ENCODE data around the gene OPN5.

OPN5 gene

GRCh38 chr6:47762502-47762901 lies 19.3 kb upstream of the OPN5 start:
- H3K27me3 ChIP-seq (ENCODE audit: insufficient read depth, low read length): no peaks in the 10 kb centered on the region
- H3K27ac ChIP-seq (ENCODE audit: low read length): no peak overlapping the region
- no peak overlapping the region for H3K4me3 ChIP-seq (ENCODE audit: low read length)
- H3K4me1 ChIP-seq (ENCODE audit: insufficient read depth, low read length): no peaks in the 10 kb centered on the region
- H3K9me3 ChIP-seq (ENCODE audit: insufficient read depth, low read depth, low read length): no peaks in the 10 kb centered on the region
- no peak overlapping the region for H3K9ac ChIP-seq (ENCODE audit: low read depth, low read length)
- H3K36me3 ChIP-seq (ENCODE audit: insufficient read depth, low read depth, low read length): no peaks in the 10 kb centered on the region

- H3K4me3 ChIP-seq (ENCODE audit: low read length): no peak overlapping the region
- no peaks in the 10 kb centered on the region for H3K9me3 ChIP-seq (ENCODE audit: insufficient read depth, low read depth, low read length)
- H3K27ac ChIP-seq (ENCODE audit: low read length): no peak overlapping the region
- no peaks in the 10 kb centered on the region for H3K4me1 ChIP-seq (ENCODE audit: insufficient read depth, low read length)
- no peaks in the 10 kb centered on the region for H3K27me3 ChIP-seq (ENCODE audit: insufficient read depth, low read length)
- H3K9ac ChIP-seq (ENCODE audit: low read depth, low read length): no peak overlapping the region
- no peaks in the 10 kb centered on the region for H3K36me3 ChIP-seq (ENCODE audit: insufficient read depth, low read depth, low read length)
Observed at GRCh38 chr6:47766445-47766844, 15.4 kb upstream of the OPN5 start.

GRCh38 chr6:47767102-47767501 lies 14.7 kb upstream of the OPN5 start:
- Histone ChIP-seq H3K36me3 (ENCODE audit: insufficient read depth, low read depth, low read length) (no peaks in the 10 kb centered on the region), H3K27ac (ENCODE audit: low read length) (no peak overlapping the region), H3K9me3 (ENCODE audit: insufficient read depth, low read depth, low read length) (no peaks in the 10 kb centered on the region), H3K4me1 (ENCODE audit: insufficient read depth, low read length) (no peaks in the 10 kb centered on the region), H3K27me3 (ENCODE audit: insufficient read depth, low read length) (no peaks in the 10 kb centered on the region), H3K4me3 (ENCODE audit: low read length) (no peak overlapping the region), H3K9ac (ENCODE audit: low read depth, low read length) (no peak overlapping the region)

- H3K27me3 ChIP-seq (ENCODE audit: insufficient read depth, low read length): no peaks in the 10 kb centered on the region
- no peaks in the 10 kb centered on the region for H3K36me3 ChIP-seq (ENCODE audit: insufficient read depth, low read depth, low read length)
- H3K4me1 ChIP-seq (ENCODE audit: insufficient read depth, low read length): no peaks in the 10 kb centered on the region
- H3K27ac ChIP-seq (ENCODE audit: low read length): no peak overlapping the region
- H3K9ac ChIP-seq (ENCODE audit: low read depth, low read length): no peak overlapping the region
- H3K4me3 ChIP-seq (ENCODE audit: low read length): no peak overlapping the region
- H3K9me3 ChIP-seq (ENCODE audit: insufficient read depth, low read depth, low read length): no peaks in the 10 kb centered on the region
Observed at GRCh38 chr6:47769982-47770381, 11.8 kb upstream of the OPN5 start.

- Histone ChIP-seq H3K27ac (ENCODE audit: low read length) (no peak overlapping the region), H3K4me1 (ENCODE audit: insufficient read depth, low read length) (no peaks in the 10 kb centered on the region), H3K4me3 (ENCODE audit: low read length) (no peak overlapping the region), H3K36me3 (ENCODE audit: insufficient read depth, low read depth, low read length) (no peaks in the 10 kb centered on the region), H3K9me3 (ENCODE audit: insufficient read depth, low read depth, low read length) (no peaks in the 10 kb centered on the region), H3K9ac (ENCODE audit: low read depth, low read length) (no peak overlapping the region), H3K27me3 (ENCODE audit: insufficient read depth, low read length) (no peaks in the 10 kb centered on the region)
Observed at GRCh38 chr6:47772359-47772758, 9.5 kb upstream of the OPN5 start.

GRCh38 chr6:47773005-47773404 lies 8.8 kb upstream of the OPN5 start:
- Histone ChIP-seq H3K36me3 (ENCODE audit: insufficient read depth, low read depth, low read length) (no peaks in the 10 kb centered on the region), H3K9ac (ENCODE audit: low read depth, low read length) (no peak overlapping the region), H3K4me1 (ENCODE audit: insufficient read depth, low read length) (no peaks in the 10 kb centered on the region), H3K9me3 (ENCODE audit: insufficient read depth, low read depth, low read length) (no peaks in the 10 kb centered on the region), H3K27me3 (ENCODE audit: insufficient read depth, low read length) (no peaks in the 10 kb centered on the region), H3K4me3 (ENCODE audit: low read length) (no peak overlapping the region), H3K27ac (ENCODE audit: low read length) (no peak overlapping the region)

- Histone ChIP-seq H3K4me1 (ENCODE audit: insufficient read depth, low read length) (no peaks in the 10 kb centered on the region), H3K4me3 (ENCODE audit: low read length) (no peak overlapping the region), H3K27me3 (ENCODE audit: insufficient read depth, low read length) (no peaks in the 10 kb centered on the region), H3K9me3 (ENCODE audit: insufficient read depth, low read depth, low read length) (no peaks in the 10 kb centered on the region), H3K27ac (ENCODE audit: low read length) (no peak overlapping the region), H3K9ac (ENCODE audit: low read depth, low read length) (no peak overlapping the region), H3K36me3 (ENCODE audit: insufficient read depth, low read depth, low read length) (no peaks in the 10 kb centered on the region)
Observed at GRCh38 chr6:47780510-47781356, 1.1 kb upstream of the OPN5 start.

- Histone ChIP-seq H3K9me3 (ENCODE audit: insufficient read depth, low read depth, low read length) (no peaks in the 10 kb centered on the region), H3K27ac (ENCODE audit: low read length) (no peak overlapping the region), H3K36me3 (ENCODE audit: insufficient read depth, low read depth, low read length) (no peaks in the 10 kb centered on the region), H3K9ac (ENCODE audit: low read depth, low read length) (no peak overlapping the region), H3K4me3 (ENCODE audit: low read length) (no peak overlapping the region), H3K4me1 (ENCODE audit: insufficient read depth, low read length) (peaks cover 10% of the 10 kb centered on the region; the same call in 1 of the 2 replicates), H3K27me3 (ENCODE audit: insufficient read depth, low read length) (peaks cover 28% of the 10 kb centered on the region)
Observed at GRCh38 chr6:47785182-47785581, 3.4 kb downstream of the OPN5 start.

- no peak overlapping the region for H3K27ac ChIP-seq (ENCODE audit: low read length)
- H3K9ac ChIP-seq (ENCODE audit: low read depth, low read length): no peak overlapping the region
Observed at GRCh38 chr6:47787620-47788497, 6.0 kb downstream of the OPN5 start.

GRCh38 chr6:47788498-47788884 lies 6.7 kb downstream of the OPN5 start:
- peaks cover 10% of the 10 kb centered on the region; the same call in 1 of the 2 replicates for H3K4me1 ChIP-seq (ENCODE audit: insufficient read depth, low read length)
- H3K36me3 ChIP-seq (ENCODE audit: insufficient read depth, low read depth, low read length): no peaks in the 10 kb centered on the region
- no peak overlapping the region for H3K4me3 ChIP-seq (ENCODE audit: low read length)
- no peaks in the 10 kb centered on the region for H3K9me3 ChIP-seq (ENCODE audit: insufficient read depth, low read depth, low read length)
- no peak overlapping the region for H3K9ac ChIP-seq (ENCODE audit: low read depth, low read length)
- H3K27me3 ChIP-seq (ENCODE audit: insufficient read depth, low read length): peaks cover 52% of the 10 kb centered on the region
- no peak overlapping the region for H3K27ac ChIP-seq (ENCODE audit: low read length)

More at GRCh38 chr6:47787620-47788497, 6.0 kb downstream of the OPN5 start:
- Histone ChIP-seq H3K9me3 (ENCODE audit: insufficient read depth, low read depth, low read length) (no peaks in the 10 kb centered on the region), H3K4me1 (ENCODE audit: insufficient read depth, low read length) (peaks cover 10% of the 10 kb centered on the region; the same call in 1 of the 2 replicates), H3K4me3 (ENCODE audit: low read length) (no peak overlapping the region), H3K36me3 (ENCODE audit: insufficient read depth, low read depth, low read length) (no peaks in the 10 kb centered on the region), H3K27me3 (ENCODE audit: insufficient read depth, low read length) (peaks cover 52% of the 10 kb centered on the region)

- peaks cover 52% of the 10 kb centered on the region for H3K27me3 ChIP-seq (ENCODE audit: insufficient read depth, low read length)
Observed at GRCh38 chr6:47789553-47789952, 7.7 kb downstream of the OPN5 start.

More at GRCh38 chr6:47789553-47789952, 7.7 kb downstream of the OPN5 start:
- H3K4me3 ChIP-seq (ENCODE audit: low read length): 0 out of 2 replicates have a peak overlapping the region, but pooled peaks have one; percentile 36
- H3K4me1 ChIP-seq (ENCODE audit: insufficient read depth, low read length): peaks cover 10% of the 10 kb centered on the region; the same call in 1 of the 2 replicates
- H3K27ac ChIP-seq (ENCODE audit: low read length): no peak overlapping the region
- H3K36me3 ChIP-seq (ENCODE audit: insufficient read depth, low read depth, low read length): no peaks in the 10 kb centered on the region
- no peaks in the 10 kb centered on the region for H3K9me3 ChIP-seq (ENCODE audit: insufficient read depth, low read depth, low read length)
- H3K9ac ChIP-seq (ENCODE audit: low read depth, low read length): no peak overlapping the region
